GM23338 (cell line): ENCODE results near the gene JPH4. TPM values are rescaled to one million over a fixed set of nuclear protein-coding genes. Genes with fewer than 3 reads are reported as not detected.
A peak's percentile ranks its signal among the peaks of the same experiment; 100 is the strongest.

Source experiments
- ATAC-seq: fragments of 200-7000 bp; cut with Tn5 transposase; 3 replicates; pipeline ENCODE4 v1.9.1; 2020
- DNase-seq: peaks from one replicate; pipeline ENCODE4 v3.0.0-alpha.2; 2015; ENCODE audit warnings: low spot score
- H2AFZ ChIP-seq: fragments of 200-600 bp; sonication (generic); 2 replicates; pipeline ENCODE4 v1.8.0; 2016; ENCODE audit warnings: antibody characterized with exemption, mild to moderate bottlenecking, moderate library complexity
- H3F3A ChIP-seq: fragments of 200-600 bp; sonication (generic); replicated peaks from 2 replicates; pipeline ENCODE4 v1.8.0; 2017; ENCODE audit warnings: antibody characterized with exemption, mixed run types, low read depth
- H3K27ac ChIP-seq: fragments of 200-600 bp; sonication (generic); 2 replicates; pipeline ENCODE4 v1.6.1; 2016; ENCODE audit warnings: low read depth
- H3K27me3 ChIP-seq: fragments of 200-600 bp; sonication (generic); 2 replicates; pipeline ENCODE4 v1.8.0; 2016; ENCODE audit warnings: mild to moderate bottlenecking, mixed run types, moderate library complexity; ENCODE audit not compliant: insufficient read depth
- H3K36me3 ChIP-seq: fragments of 200-600 bp; sonication (generic); 2 replicates; pipeline ENCODE4 v1.8.0; 2016; ENCODE audit warnings: mild to moderate bottlenecking; ENCODE audit not compliant: insufficient read depth
- H3K4me1 ChIP-seq: fragments of 200-600 bp; sonication (generic); 2 replicates; pipeline ENCODE4 v1.8.0; 2016; ENCODE audit warnings: mild to moderate bottlenecking, moderate library complexity; ENCODE audit not compliant: insufficient read depth
- H3K4me2 ChIP-seq: fragments of 200-600 bp; sonication (generic); 2 replicates; pipeline ENCODE4 v1.7.1; 2017; ENCODE audit warnings: mixed run types
- H3K4me3 ChIP-seq: fragments of 200-600 bp; sonication (generic); 2 replicates; pipeline ENCODE4 v1.6.1; 2016; ENCODE audit warnings: mixed run types
- H3K79me2 ChIP-seq: fragments of 200-600 bp; sonication (generic); replicated peaks from 2 replicates; pipeline ENCODE4 v1.8.0; 2017; ENCODE audit warnings: mild to moderate bottlenecking; ENCODE audit not compliant: insufficient read depth
- H3K9me2 ChIP-seq: fragments of 200-600 bp; sonication (generic); 2 replicates; pipeline ENCODE4 v1.8.0; 2017; ENCODE audit not compliant: insufficient read depth
- H4K20me1 ChIP-seq: fragments of 200-600 bp; sonication (generic); replicated peaks from 2 replicates; pipeline ENCODE4 v1.8.0; 2017; ENCODE audit warnings: mild to moderate bottlenecking; ENCODE audit not compliant: insufficient read depth
- H3K27ac Mint-ChIP-seq: 2 replicates; pipeline ENCODE4 v1.8.0; 2020; ENCODE audit warnings: inconsistent platforms, mild to moderate bottlenecking, moderate library complexity, mixed read lengths
- H3K27me3 Mint-ChIP-seq: 3 replicates; pipeline ENCODE4 v1.8.0; 2022; ENCODE audit warnings: low read depth, mild to moderate bottlenecking, moderate library complexity, mixed read lengths, inconsistent platforms; ENCODE audit not compliant: insufficient read depth, poor library complexity
- H3K36me3 Mint-ChIP-seq: 3 replicates; pipeline ENCODE4 v1.8.0; 2021; ENCODE audit warnings: low read depth, mild to moderate bottlenecking, inconsistent platforms, moderate library complexity, mixed read lengths
- H3K4me1 Mint-ChIP-seq: 3 replicates; pipeline ENCODE4 v1.8.0; 2020; ENCODE audit warnings: mild to moderate bottlenecking, inconsistent platforms, mixed read lengths
- H3K4me3 Mint-ChIP-seq: 3 replicates; pipeline ENCODE4 v1.8.0; 2021; ENCODE audit warnings: moderate library complexity, mild to moderate bottlenecking, inconsistent platforms, mixed read lengths
- H3K9me3 Mint-ChIP-seq: 3 replicates; pipeline ENCODE4 v1.8.0; 2020; ENCODE audit warnings: moderate library complexity, mild to moderate bottlenecking, inconsistent platforms, mixed read lengths
- EZH2 ChIP-seq: fragments of 200-600 bp; sonication (generic); IDR thresholded peaks from one replicate; pipeline ENCODE4 v1.8.0; 2017; ENCODE audit warnings: antibody characterized with exemption, mild to moderate bottlenecking, low read depth; ENCODE audit not compliant: unreplicated experiment
- REST ChIP-seq: IDR thresholded peaks from one replicate; pipeline ENCODE4 v1.6.1; 2018; ENCODE audit warnings: antibody characterized with exemption; ENCODE audit not compliant: unreplicated experiment
- polyA plus RNA-seq: library from polyadenylated mRNA; unstranded; fragments of >200 nt; fragmentation: Nextera tagmentation; extraction: Ambion mirVana; gene quantifications from 2 replicates; pipeline ENCODE4 v1.2.1, GENCODE V29; 2016
- total RNA-seq: library from RNA; depleted of rRNA; stranded (reverse); fragments of >200 nt; shearing (Covaris generic); gene quantifications from 2 replicates; pipeline ENCODE4 v1.2.3, GENCODE V29; 2014; rRNA removed

JPH4 gene
- total and polyA plus RNA-seq, 2 experiments from 2014 or later: 11.0 to 29.9 TPM

- H2AFZ ChIP-seq: no peak overlapping the region
- H3K27me3 ChIP-seq: no peaks in the 10 kb centered on the region
- H3F3A ChIP-seq: no peaks in the 10 kb centered on the region; the same call in 1 of the 2 replicates
- no peak overlapping the region for H3K4me3 ChIP-seq
- H3K4me2 ChIP-seq: 0 out of 2 replicates have a peak overlapping the region, but pooled peaks have one; percentile 11
- DNase-seq (peak; percentile 66), ATAC-seq (peak; percentile 59)
- Mint-ChIP-seq H3K4me3 (no peak overlapping the region), H3K4me1 (peaks cover 47% of the 10 kb centered on the region), H3K36me3 (peaks cover 19% of the 10 kb centered on the region), H3K9me3 (no peaks in the 10 kb centered on the region), H3K27ac (peak overlapping the region; percentile 34; the same call in 1 of the 2 replicates), H3K27me3 (peaks cover 19% of the 10 kb centered on the region)
- H3K79me2 ChIP-seq: no peaks in the 10 kb centered on the region
- H3K27ac ChIP-seq: no peak overlapping the region
- H3K9me2 ChIP-seq: 0 out of 2 replicates have a peak, but pooled peaks cover 10% of the 10 kb centered on the region
- TF ChIP-seq EZH2 (no peak), REST (no peak)
- H4K20me1 ChIP-seq: no peaks in the 10 kb centered on the region
- no peaks in the 10 kb centered on the region for H3K36me3 ChIP-seq
- peaks cover 35% of the 10 kb centered on the region for H3K4me1 ChIP-seq
Measured at GRCh38 chr14:23518709-23519108, 59.9 kb downstream of the JPH4 start.

Other genes starting within 250 kb of the JPH4 start
- 52.6 and 56.6 TPM in 2 replicates for gene SLC22A17, start 225.9 kb downstream of the JPH4 start, total RNA-seq
- gene SLC22A17, start 225.9 kb downstream of the JPH4 start, polyA plus RNA-seq: 28.6 and 29.5 TPM in 2 replicates
- 13.6 and 18.9 TPM in 2 replicates for gene EFS, start 213.6 kb downstream of the JPH4 start, total RNA-seq
- gene EFS, start 213.6 kb downstream of the JPH4 start, polyA plus RNA-seq: 5.1 and 6.4 TPM in 2 replicates
- gene IL25, start 206.0 kb downstream of the JPH4 start, total RNA-seq: not detected in 2 replicates
- not detected in 2 replicates for gene IL25, start 206.0 kb downstream of the JPH4 start, polyA plus RNA-seq
- 0.24 and 0.27 TPM in 2 replicates for gene CMTM5, start 201.7 kb downstream of the JPH4 start, total RNA-seq
- gene CMTM5, start 201.7 kb downstream of the JPH4 start, polyA plus RNA-seq: not detected in 2 replicates
- 0.03 and 0.23 TPM in 2 replicates for gene MYH6, start 170.5 kb downstream of the JPH4 start, total RNA-seq
- gene MYH6, start 170.5 kb downstream of the JPH4 start, polyA plus RNA-seq: 0.10 and 2.1 TPM in 2 replicates
- not detected in 2 replicates for gene MYH7, start 143.1 kb downstream of the JPH4 start, total RNA-seq
- 0.05 TPM in 1 of 2 replicates, not detected in the other for gene MYH7, start 143.1 kb downstream of the JPH4 start, polyA plus RNA-seq
- gene NGDN, start 109.1 kb downstream of the JPH4 start, total RNA-seq: 48.6 and 67.1 TPM in 2 replicates
- gene NGDN, start 109.1 kb downstream of the JPH4 start, polyA plus RNA-seq: 81.6 and 90.8 TPM in 2 replicates
- gene ZFHX2, start 27.0 kb downstream of the JPH4 start, total RNA-seq: 9.9 and 11.6 TPM in 2 replicates
- gene ZFHX2, start 27.0 kb downstream of the JPH4 start, polyA plus RNA-seq: 18.5 and 22.4 TPM in 2 replicates
- gene THTPA, start 22.5 kb downstream of the JPH4 start, total RNA-seq: 15.0 and 21.3 TPM in 2 replicates
- gene THTPA, start 22.5 kb downstream of the JPH4 start, polyA plus RNA-seq: 6.3 and 8.6 TPM in 2 replicates
- 63.5 and 70.8 TPM in 2 replicates for gene AP1G2, start 11.0 kb downstream of the JPH4 start, total RNA-seq
- 53.7 and 55.3 TPM in 2 replicates for gene AP1G2, start 11.0 kb downstream of the JPH4 start, polyA plus RNA-seq
- gene DHRS2, start 57.6 kb upstream of the JPH4 start, total RNA-seq: 0.35 and 0.42 TPM in 2 replicates
- gene DHRS2, start 57.6 kb upstream of the JPH4 start, polyA plus RNA-seq: 0.48 and 0.92 TPM in 2 replicates